Measurements from ENCODE around the gene SKAP2. TPM values are rescaled to one million over a fixed set of nuclear protein-coding genes. Genes with fewer than 3 reads are reported as not detected.
A peak's percentile ranks its signal among the peaks of the same experiment; 100 is the strongest.

Gene SKAP2
- total and polyA plus RNA-seq, 10 of the 15 experiments (the other 5 are each of a cell fraction or from before 2014, with no cell fraction given): 10.9 to 40.6 (median 23.5) TPM

DNA sequence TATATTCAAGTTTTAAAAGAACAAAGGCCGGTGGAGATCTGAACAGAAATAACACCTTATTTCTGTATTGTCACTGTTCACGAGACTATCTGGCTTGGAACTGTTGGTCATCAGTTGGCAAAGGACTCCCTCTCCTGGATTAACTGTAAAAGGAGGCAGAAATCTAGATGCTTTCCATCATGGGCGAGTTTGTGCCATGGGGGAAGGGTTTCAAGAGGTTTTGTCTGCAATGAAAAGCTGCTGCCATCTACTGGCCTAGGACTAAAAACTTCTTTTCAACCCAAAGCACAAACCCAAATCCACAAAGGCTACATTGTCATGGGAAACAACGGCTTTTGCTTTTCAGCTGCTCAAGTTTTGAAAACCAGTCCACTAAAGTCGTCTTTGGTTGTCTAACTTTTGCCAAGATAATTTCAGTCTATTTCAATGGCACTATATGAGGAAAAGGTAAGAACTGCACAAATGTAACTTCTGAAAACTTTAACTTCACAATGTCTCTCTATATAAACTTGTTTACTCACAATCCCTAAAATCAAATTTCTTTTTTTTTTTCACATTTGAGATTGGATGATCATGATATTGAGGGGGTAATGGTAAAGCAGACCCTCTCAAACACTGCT lies 196.8 kb downstream of the SKAP2 start:
- H3K4me2 ChIP-seq (ENCODE audit: control insufficient read depth, insufficient read depth): no peak overlapping the region
- H2AFZ ChIP-seq (ENCODE audit: control insufficient read depth, low read depth, low read length): no peak overlapping the region; the same call in 1 of the 2 replicates
- RAD21 ChIA-PET (ENCODE audit: unreplicated experiment): interaction anchor here (0.8 to 2.6 kb wide), 6 partner anchors 290 to 774 kb away, joined by 3 to 13 read pairs (median 4); no protein-coding TSS in a partner anchor
- 12% methylated on average over 5 of the region's 5 CpGs for WGBS (ENCODE audit: insufficient coverage, insufficient replicate concordance, low lambda C conversion rate, missing lambda C conversion rate)
- intact Hi-C loops (cut with micrococcal nuclease; ENCODE audit: unreplicated experiment): loop anchor here (1.0 to 10.0 kb wide), 6 partner anchors 165 to 775 kb away; partner anchors contain the start of genes CBX3 and HNRNPA2B1
- H3K27me3 ChIP-seq (replicated peaks in 1 of 2; ENCODE audit: control insufficient read depth in 2 of 2, insufficient read depth in 2 of 2, low read length in 1 of 2): no peaks in the 10 kb centered on the region
- H3K9ac ChIP-seq (ENCODE audit: control insufficient read depth, insufficient read depth, low read length): no peak overlapping the region
- H3K36me3 ChIP-seq (ENCODE audit: control insufficient read depth in 2 of 2, insufficient read depth in 2 of 2, low read length in 1 of 2): no peaks in the 10 kb centered on the region
- no TSS peak for BruUV-seq (replicated peaks)
- no peaks in the 10 kb centered on the region for H4K20me1 ChIP-seq (ENCODE audit: control insufficient read depth, insufficient read depth)
- peak; percentile 36 for DNase-seq (ENCODE audit: low read depth, low spot score)
- CTCF ChIA-PET: interaction anchor here (0.6 to 5.4 kb wide), 31 partner anchors 9 to 775 kb away, joined by 3 to 66 read pairs (median 4); no protein-coding TSS in a partner anchor
- FAIRE-seq: peak; percentile 84
- peak; percentile 82 for ATAC-seq
- no peaks in the 10 kb centered on the region for H3K79me2 ChIP-seq (ENCODE audit: control insufficient read depth, insufficient read depth, low read length)
- no peaks in the 10 kb centered on the region for H3K4me1 ChIP-seq (ENCODE audit: control insufficient read depth, insufficient read depth, low read length)
- H3K4me3 ChIP-seq: no peak overlapping the region
- H3K27ac ChIP-seq (ENCODE audit: control insufficient read depth, insufficient read depth): no peak overlapping the region
- POLR2A ChIA-PET: no interaction called here
- in situ Hi-C loops (cut with MboI): loop anchor here (5.0 to 10.0 kb wide), 3 partner anchors 300 to 773 kb away; no protein-coding TSS in a partner anchor
- SMC1A ChIA-PET (ENCODE audit: uncharacterized antibody, unreplicated experiment): interaction anchor here (0.7 to 4.8 kb wide), 13 partner anchors 12 to 775 kb away, joined by 3 to 42 read pairs (median 5); no protein-coding TSS in a partner anchor
- no peaks in the 10 kb centered on the region for H3K9me3 ChIP-seq (replicated peaks; ENCODE audit: control insufficient read depth, insufficient read depth, low read length)
- no peak for TF ChIP-seq HDAC6 (IDR thresholded peaks at IDR 0.05; ENCODE audit: unreplicated experiment)
- TF ChIP-seq, protein P1, sequence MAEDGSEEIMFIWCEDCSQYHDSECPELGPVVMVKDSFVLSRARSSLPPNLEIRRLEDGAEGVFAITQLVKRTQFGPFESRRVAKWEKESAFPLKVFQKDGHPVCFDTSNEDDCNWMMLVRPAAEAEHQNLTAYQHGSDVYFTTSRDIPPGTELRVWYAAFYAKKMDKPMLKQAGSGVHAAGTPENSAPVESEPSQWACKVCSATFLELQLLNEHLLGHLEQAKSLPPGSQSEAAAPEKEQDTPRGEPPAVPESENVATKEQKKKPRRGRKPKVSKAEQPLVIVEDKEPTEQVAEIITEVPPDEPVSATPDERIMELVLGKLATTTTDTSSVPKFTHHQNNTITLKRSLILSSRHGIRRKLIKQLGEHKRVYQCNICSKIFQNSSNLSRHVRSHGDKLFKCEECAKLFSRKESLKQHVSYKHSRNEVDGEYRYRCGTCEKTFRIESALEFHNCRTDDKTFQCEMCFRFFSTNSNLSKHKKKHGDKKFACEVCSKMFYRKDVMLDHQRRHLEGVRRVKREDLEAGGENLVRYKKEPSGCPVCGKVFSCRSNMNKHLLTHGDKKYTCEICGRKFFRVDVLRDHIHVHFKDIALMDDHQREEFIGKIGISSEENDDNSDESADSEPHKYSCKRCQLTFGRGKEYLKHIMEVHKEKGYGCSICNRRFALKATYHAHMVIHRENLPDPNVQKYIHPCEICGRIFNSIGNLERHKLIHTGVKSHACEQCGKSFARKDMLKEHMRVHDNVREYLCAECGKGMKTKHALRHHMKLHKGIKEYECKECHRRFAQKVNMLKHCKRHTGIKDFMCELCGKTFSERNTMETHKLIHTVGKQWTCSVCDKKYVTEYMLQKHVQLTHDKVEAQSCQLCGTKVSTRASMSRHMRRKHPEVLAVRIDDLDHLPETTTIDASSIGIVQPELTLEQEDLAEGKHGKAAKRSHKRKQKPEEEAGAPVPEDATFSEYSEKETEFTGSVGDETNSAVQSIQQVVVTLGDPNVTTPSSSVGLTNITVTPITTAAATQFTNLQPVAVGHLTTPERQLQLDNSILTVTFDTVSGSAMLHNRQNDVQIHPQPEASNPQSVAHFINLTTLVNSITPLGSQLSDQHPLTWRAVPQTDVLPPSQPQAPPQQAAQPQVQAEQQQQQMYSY (CRISPR knock-in tag; IDR thresholded peaks at IDR 0.05): no peak
- TF ChIP-seq NR2F1 (conservative IDR thresholded peaks at IDR 0.05): no peak
- TF ChIP-seq ZBED1 (IDR thresholded peaks at IDR 0.05; ENCODE audit: borderline replicate concordance): no peak
- no peak for TF ChIP-seq KAT2A (conservative IDR thresholded peaks at IDR 0.05; ENCODE audit: control insufficient read depth, low read depth, low read length)
- TF ChIP-seq, protein P2, sequence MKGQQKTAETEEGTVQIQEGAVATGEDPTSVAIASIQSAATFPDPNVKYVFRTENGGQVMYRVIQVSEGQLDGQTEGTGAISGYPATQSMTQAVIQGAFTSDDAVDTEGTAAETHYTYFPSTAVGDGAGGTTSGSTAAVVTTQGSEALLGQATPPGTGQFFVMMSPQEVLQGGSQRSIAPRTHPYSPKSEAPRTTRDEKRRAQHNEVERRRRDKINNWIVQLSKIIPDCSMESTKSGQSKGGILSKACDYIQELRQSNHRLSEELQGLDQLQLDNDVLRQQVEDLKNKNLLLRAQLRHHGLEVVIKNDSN (IDR thresholded peaks at IDR 0.05; ENCODE audit: borderline replicate concordance, extremely low read length, insufficient read depth, low read depth, low read length): no peak
- TF ChIP-seq ATF7 (IDR thresholded peaks at IDR 0.05; ENCODE audit: low read depth): no peak
- TF ChIP-seq JUNB (IDR thresholded peaks at IDR 0.05): no peak
- TF ChIP-seq NBN (IDR thresholded peaks at IDR 0.05): no peak
- TF ChIP-seq SMAD5 (IDR thresholded peaks at IDR 0.05; ENCODE audit: low read depth): no peak
- TF ChIP-seq POLR2AphosphoS2 (IDR thresholded peaks at IDR 0.05; ENCODE audit: low read depth, low read length): no peak
- TF ChIP-seq, protein P3, sequence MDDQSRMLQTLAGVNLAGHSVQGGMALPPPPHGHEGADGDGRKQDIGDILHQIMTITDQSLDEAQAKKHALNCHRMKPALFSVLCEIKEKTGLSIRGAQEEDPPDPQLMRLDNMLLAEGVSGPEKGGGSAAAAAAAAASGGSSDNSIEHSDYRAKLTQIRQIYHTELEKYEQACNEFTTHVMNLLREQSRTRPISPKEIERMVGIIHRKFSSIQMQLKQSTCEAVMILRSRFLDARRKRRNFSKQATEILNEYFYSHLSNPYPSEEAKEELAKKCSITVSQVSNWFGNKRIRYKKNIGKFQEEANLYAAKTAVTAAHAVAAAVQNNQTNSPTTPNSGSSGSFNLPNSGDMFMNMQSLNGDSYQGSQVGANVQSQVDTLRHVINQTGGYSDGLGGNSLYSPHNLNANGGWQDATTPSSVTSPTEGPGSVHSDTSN (IDR thresholded peaks at IDR 0.05; ENCODE audit: insufficient replicate concordance, low read depth, low read length): no peak
- peak; percentile 56; the same call in 1 of the 2 replicates for TF ChIP-seq SMC3 (IDR thresholded peaks at IDR 0.05; ENCODE audit: borderline replicate concordance, low read length)
- TF ChIP-seq NFYA (IDR thresholded peaks at IDR 0.05; ENCODE audit: borderline replicate concordance, low read depth, low read length): no peak
- TF ChIP-seq BHLHE40 (IDR thresholded peaks at IDR 0.05; ENCODE audit: borderline replicate concordance in 1 of 2, low read depth in 2 of 2, low read length in 1 of 2): peak in 1 of 2 experiments; percentile 38; a peak in 1 of 4 replicates
- TF ChIP-seq ZNF274 (IDR thresholded peaks at IDR 0.05; ENCODE audit: insufficient read depth, insufficient read length): no peak

Data from GM12878 (cell line).